DND-41 (cell line): ENCODE data around the gene MCTP2.

Experiments
- CTCF ChIP-seq: IDR thresholded peaks from 2 replicates; pipeline ENCODE4 v1.5.1; 2012; ENCODE audit warnings: borderline replicate concordance, low read length, moderate library complexity, mild to moderate bottlenecking; ENCODE audit not compliant: poor library complexity, severe bottlenecking; ENCODE audit errors: extremely low read depth
- EZH2 ChIP-seq: IDR thresholded peaks from 3 replicates; pipeline ENCODE4 v1.6.1; 2012; ENCODE audit warnings: borderline replicate concordance, low read depth, mild to moderate bottlenecking, moderate library complexity, low read length, inconsistent platforms; ENCODE audit not compliant: severe bottlenecking

- TF ChIP-seq EZH2 (no peak), CTCF (no peak)
These were observed 290.8 kb downstream of the MCTP2 start for GRCh38 chr15:94522125-94522524.
